Measurements from ENCODE around the gene PSMB3. TPM values are rescaled to one million over a fixed set of nuclear protein-coding genes. Genes with fewer than 3 reads are reported as not detected.

Gene PSMB3
- total RNA-seq, 3 donors from 2014 or later, result 132 to 214 (median 167) TPM

- Histone ChIP-seq H3K4me1 (peaks cover 3 to 4% of the 10 kb centered on the region in 2 donors), H3K27ac (peak overlapping the region; percentile 96 to 98)
- TF ChIP-seq CTCF (IDR thresholded peaks at IDR 0.05), result no peak
- TF ChIP-seq POLR2AphosphoS5 (IDR thresholded peaks at IDR 0.05), result no peak
- TF ChIP-seq POLR2A (IDR thresholded peaks at IDR 0.05), result no peak
Observed at GRCh38 chr17:38705523-38705802, 47.1 kb upstream of the PSMB3 start.

GRCh38 chr17:38705803-38706504, 46.6 kb upstream of the PSMB3 start:
- H3K4me3 ChIP-seq, result peak overlapping the region; percentile 81 to 98 (median 92)
- H3K4me1 ChIP-seq, result peaks cover 3 to 4% of the 10 kb centered on the region in 2 donors
- H3K27ac ChIP-seq, result peak overlapping the region; percentile 96 to 98
- peaks cover 4% of the 10 kb centered on the region for H3K36me3 ChIP-seq
- peak in 1 of 2 donors; percentile 45 for DNase-seq (ENCODE audit: low spot score in 2 of 2)
- TF ChIP-seq CTCF (IDR thresholded peaks at IDR 0.05) (no peak), POLR2AphosphoS5 (IDR thresholded peaks at IDR 0.05) (peak in 2 of 3 donors; percentile 35 to 47), POLR2A (IDR thresholded peaks at IDR 0.05) (no peak)
- intact Hi-C loops (cut with DNase I; ENCODE audit: low total_unique reads), result no loop called here
- no peaks in the 10 kb centered on the region for H3K9me3 ChIP-seq
- H3K27me3 ChIP-seq, result no peaks in the 10 kb centered on the region

More at GRCh38 chr17:38705523-38705802, 47.1 kb upstream of the PSMB3 start:
- peak overlapping the region; percentile 81 to 98 (median 92) for H3K4me3 ChIP-seq
- DNase-seq (ENCODE audit: low spot score in 2 of 2), result no peak
- intact Hi-C loops (cut with DNase I; ENCODE audit: low total_unique reads), result no loop called here
- H3K27me3 ChIP-seq, result no peaks in the 10 kb centered on the region
- peaks cover 4% of the 10 kb centered on the region for H3K36me3 ChIP-seq
- H3K9me3 ChIP-seq, result no peaks in the 10 kb centered on the region

- H3K9me3 ChIP-seq, result no peaks in the 10 kb centered on the region
- peak overlapping the region; percentile 81 to 98 (median 92) for H3K4me3 ChIP-seq
- intact Hi-C loops (cut with DNase I; ENCODE audit: low total_unique reads), result no loop called here
- DNase-seq (ENCODE audit: low spot score in 2 of 2), result no peak
- peaks cover under 1 to 3% of the 10 kb centered on the region in 2 donors for H3K4me1 ChIP-seq
- TF ChIP-seq CTCF (IDR thresholded peaks at IDR 0.05) (no peak), POLR2AphosphoS5 (IDR thresholded peaks at IDR 0.05) (no peak), POLR2A (IDR thresholded peaks at IDR 0.05) (no peak)
- H3K36me3 ChIP-seq, result peaks cover 4% of the 10 kb centered on the region
- H3K27me3 ChIP-seq, result no peaks in the 10 kb centered on the region
- peak overlapping the region; percentile 96 to 98 for H3K27ac ChIP-seq
Observed at GRCh38 chr17:38706505-38707216, 45.9 kb upstream of the PSMB3 start.

- intact Hi-C loops (cut with DNase I; ENCODE audit: low total_unique reads), result no loop called here
- H3K4me1 ChIP-seq, result no peaks in the 10 kb centered on the region
Observed at GRCh38 chr17:38707678-38708351, 44.7 kb upstream of the PSMB3 start.

More at GRCh38 chr17:38707678-38708351, 44.7 kb upstream of the PSMB3 start:
- Histone ChIP-seq H3K4me3 (peak overlapping the region in 1 of 3 donors; percentile 98), H3K36me3 (peaks cover 13% of the 10 kb centered on the region), H3K27me3 (no peaks in the 10 kb centered on the region), H3K27ac (no peak overlapping the region), H3K9me3 (no peaks in the 10 kb centered on the region)
- TF ChIP-seq POLR2AphosphoS5 (IDR thresholded peaks at IDR 0.05), result no peak
- no peak for TF ChIP-seq CTCF (IDR thresholded peaks at IDR 0.05)
- no peak for TF ChIP-seq POLR2A (IDR thresholded peaks at IDR 0.05)
- no peak for DNase-seq (ENCODE audit: low spot score in 2 of 2)

All from breast epithelium (tissue), 4 donors.